IMR-90 (cell line): Measurements from ENCODE around the gene TMEM252. TPM values are rescaled to one million over a fixed set of nuclear protein-coding genes. Genes with fewer than 3 reads are reported as not detected.

Experiments used
- ATAC-seq: fragments of 200-7000 bp; cut with Tn5 transposase; 2 replicates; pipeline ENCODE4 v1.9.1; 2020; ENCODE audit warnings: low read depth, mild to moderate bottlenecking, moderate library complexity
- BruUV-seq: library from RNA; stranded (reverse); fragments of 400-500 nt; replicated peaks from 2 replicates; lab custom pipeline; 2021; lab: Mats Ljungman, UMichigan
- CTCF ChIA-PET: fragments of 300-600 bp; formaldehyde crosslinking; extraction: SDS; loops from one replicate; lab custom pipeline; 2021; ENCODE audit warnings: antibody characterized with exemption; lab: Yijun Ruan, JAX
- POLR2A ChIA-PET: fragments of 300-600 bp; sonication (Branson Sonifier 250); formaldehyde crosslinking; loops from one replicate; lab custom pipeline; 2022; ENCODE audit warnings: antibody characterized with exemption; ENCODE audit not compliant: unreplicated experiment; lab: Charles Lee
- DNase-seq: peaks from one replicate; pipeline ENCODE4 v3.0.0; 2013
- H2AFZ ChIP-seq: replicated peaks from 2 replicates; pipeline ENCODE3; 2013; ENCODE audit warnings: low read length, mild to moderate bottlenecking; ENCODE audit not compliant: poor library complexity
- H2AK5ac ChIP-seq: 2 replicates; pipeline ENCODE4 v1.6.1; 2013; ENCODE audit warnings: low read depth, low read length, inconsistent platforms
- H2AK9ac ChIP-seq: replicated peaks from 2 replicates; pipeline ENCODE3; 2013; ENCODE audit warnings: mild to moderate bottlenecking, low read depth, low read length, moderate library complexity; ENCODE audit not compliant: poor library complexity
- H2BK120ac ChIP-seq: 2 replicates; pipeline ENCODE4 v1.6.1; 2013; ENCODE audit warnings: low read depth, low read length, inconsistent platforms
- H2BK15ac ChIP-seq: 3 replicates; pipeline ENCODE4 v1.6.1; 2013; ENCODE audit warnings: low read depth, low read length, inconsistent platforms
- H2BK20ac ChIP-seq: 2 replicates; pipeline ENCODE4 v1.6.1; 2013; ENCODE audit warnings: low read depth, mild to moderate bottlenecking, inconsistent platforms, low read length, moderate library complexity
- H2BK5ac ChIP-seq: 2 replicates; pipeline ENCODE4 v1.6.1; 2013; ENCODE audit warnings: mild to moderate bottlenecking, low read depth, low read length, inconsistent platforms; ENCODE audit not compliant: poor library complexity, severe bottlenecking
- H3K14ac ChIP-seq: replicated peaks from 2 replicates; pipeline ENCODE4 v1.6.1; 2013; ENCODE audit warnings: low read depth, low read length, inconsistent platforms
- H3K18ac ChIP-seq: 2 replicates; pipeline ENCODE4 v1.6.1; 2013; ENCODE audit warnings: low read depth, low read length, control low read depth
- H3K23ac ChIP-seq: 2 replicates; pipeline ENCODE4 v1.6.1; 2013; ENCODE audit warnings: low read depth, low read length, inconsistent platforms
- H3K27ac ChIP-seq: 2 replicates; pipeline ENCODE4 v1.5.1; 2013; ENCODE audit warnings: mild to moderate bottlenecking, control low read depth, low read length; ENCODE audit not compliant: insufficient read depth
- H3K27me3 ChIP-seq: 2 replicates; pipeline ENCODE4 v1.6.1; 2013; ENCODE audit warnings: low read length; ENCODE audit not compliant: control insufficient read depth, insufficient read depth
- H3K36me3 ChIP-seq: 2 replicates; pipeline ENCODE4 v1.6.1; 2013; ENCODE audit warnings: low read length, mixed read lengths; ENCODE audit not compliant: control insufficient read depth, insufficient read depth
- H3K4ac ChIP-seq: 2 replicates; pipeline ENCODE4 v1.6.1; 2013; ENCODE audit warnings: low read depth, low read length, inconsistent platforms
- H3K4me1 ChIP-seq: 2 replicates; pipeline ENCODE4 v1.6.1; 2013; ENCODE audit warnings: low read length, mixed read lengths; ENCODE audit not compliant: control insufficient read depth, insufficient read depth
- H3K4me2 ChIP-seq: 2 replicates; pipeline ENCODE4 v1.6.1; 2013; ENCODE audit warnings: low read depth, mild to moderate bottlenecking, control low read depth, low read length, moderate library complexity
- H3K4me3 ChIP-seq: 2 replicates; pipeline ENCODE4 v1.5.1; 2013; ENCODE audit warnings: low read depth, mild to moderate bottlenecking, control low read depth, low read length, moderate library complexity; ENCODE audit not compliant: insufficient read depth
- H3K56ac ChIP-seq: 2 replicates; pipeline ENCODE4 v1.6.1; 2013; ENCODE audit warnings: low read length, inconsistent platforms; ENCODE audit not compliant: insufficient read depth; ENCODE audit errors: extremely low read depth
- H3K79me1 ChIP-seq, 2 experiments: 2 replicates each; pipeline ENCODE4 v1.6.1; 2013; ENCODE audit warnings: low read length in 2 of 2, inconsistent platforms in 1 of 2, low read depth in 1 of 2
- H3K9ac ChIP-seq: 2 replicates; pipeline ENCODE4 v1.6.1; 2013; ENCODE audit warnings: low read depth, low read length, control low read depth
- H3K9me1 ChIP-seq: 2 replicates; pipeline ENCODE4 v1.6.1; 2013; ENCODE audit warnings: low read length, inconsistent platforms; ENCODE audit not compliant: insufficient read depth
- H3K9me3 ChIP-seq: 2 replicates; pipeline ENCODE4 v1.6.1; 2013; ENCODE audit warnings: low read length; ENCODE audit not compliant: control insufficient read depth, insufficient read depth
- H4K20me1 ChIP-seq: 2 replicates; pipeline ENCODE4 v1.6.1; 2013; ENCODE audit warnings: low read length, inconsistent platforms; ENCODE audit not compliant: insufficient read depth
- H4K5ac ChIP-seq: 2 replicates; pipeline ENCODE4 v1.6.1; 2013; ENCODE audit warnings: mild to moderate bottlenecking, low read depth, low read length, control low read depth
- H4K8ac ChIP-seq, 2 experiments: 2 replicates each; pipeline ENCODE4 v1.6.1; 2013; ENCODE audit warnings: low read depth in 2 of 2, low read length in 2 of 2, control low read depth in 1 of 2, inconsistent platforms in 1 of 2
- H4K91ac ChIP-seq: 2 replicates; pipeline ENCODE4 v1.6.1; 2013; ENCODE audit warnings: low read depth, low read length, inconsistent platforms; ENCODE audit not compliant: insufficient read depth
- BHLHE40 ChIP-seq: fragments of 150-350 bp; IDR thresholded peaks from 2 replicates; pipeline ENCODE4 v1.6.1; 2016; ENCODE audit warnings: mild to moderate bottlenecking, low read depth, low read length
- CEBPB ChIP-seq: IDR thresholded peaks from 2 replicates; pipeline ENCODE4 v1.6.1; 2012; ENCODE audit warnings: low read depth, low read length, improper control_type of control experiment
- CHD1 ChIP-seq: IDR thresholded peaks from 2 replicates; pipeline ENCODE4 v1.6.1; 2012; ENCODE audit warnings: low read depth, low read length, improper control_type of control experiment
- FOS ChIP-seq: fragments of 150-350 bp; IDR thresholded peaks from 2 replicates; pipeline ENCODE4 v1.6.1; 2016; ENCODE audit warnings: low read depth, low read length
- MAFK ChIP-seq: IDR thresholded peaks from 2 replicates; pipeline ENCODE4 v1.6.1; 2012; ENCODE audit warnings: low read depth, low read length, improper control_type of control experiment
- MAZ ChIP-seq: IDR thresholded peaks from 2 replicates; pipeline ENCODE4 v1.6.1; 2012; ENCODE audit warnings: low read depth, mild to moderate bottlenecking, low read length, improper control_type of control experiment, moderate library complexity, borderline replicate concordance
- MXI1 ChIP-seq: IDR thresholded peaks from 2 replicates; pipeline ENCODE4 v1.6.1; 2012; ENCODE audit warnings: low read depth, mild to moderate bottlenecking, low read length, moderate library complexity, borderline replicate concordance
- NFE2L2 ChIP-seq: fragments of 150-350 bp; IDR thresholded peaks from 2 replicates; pipeline ENCODE4 v1.6.1; 2016; ENCODE audit warnings: low read depth, mild to moderate bottlenecking, low read length
- POLR2A ChIP-seq: IDR thresholded peaks from 2 replicates; pipeline ENCODE4 v1.6.1; 2012; ENCODE audit warnings: mild to moderate bottlenecking, low read depth, low read length
- RAD21 ChIP-seq: IDR thresholded peaks from 2 replicates; pipeline ENCODE4 v1.6.1; 2012; ENCODE audit warnings: low read length, improper control_type of control experiment
- RCOR1 ChIP-seq: IDR thresholded peaks from 2 replicates; pipeline ENCODE4 v1.6.1; 2012; ENCODE audit warnings: mild to moderate bottlenecking, low read length, improper control_type of control experiment; ENCODE audit not compliant: insufficient replicate concordance
- RFX5 ChIP-seq: IDR thresholded peaks from 2 replicates; pipeline ENCODE4 v1.8.0; 2012; ENCODE audit warnings: low read depth, mild to moderate bottlenecking, low read length, moderate library complexity
- SMC3 ChIP-seq: fragments of 150-350 bp; IDR thresholded peaks from 2 replicates; pipeline ENCODE4 v1.6.1; 2016; ENCODE audit warnings: low read depth, mild to moderate bottlenecking, antibody characterized with exemption, low read length, moderate library complexity
- USF2 ChIP-seq: fragments of 150-350 bp; IDR thresholded peaks from 2 replicates; pipeline ENCODE4 v1.6.1; 2017; ENCODE audit warnings: mild to moderate bottlenecking, antibody characterized with exemption, low read length, low read depth
- dilution Hi-C: fragments of 300-500 bp; cut with HindIII; formaldehyde crosslinking; loops from one replicate; pipeline ENCODE4 v1.14.3; 2018; ENCODE audit warnings: low sequenced_read_pairs; ENCODE audit not compliant: unreplicated experiment
- in situ Hi-C: fragments of 300-500 bp; cut with MboI; formaldehyde crosslinking; loops from 3 replicates; pipeline ENCODE4 v1.14.3; 2019; ENCODE audit warnings: low sequenced_read_pairs, inconsistent platforms, mixed read lengths
- intact Hi-C: fragments of 100-400 bp; cut with micrococcal nuclease; formaldehyde crosslinking; loops from 2 replicates; pipeline ENCODE4 v1.10.0; 2022
- polyA plus RNA-seq, 3 experiments: library from polyadenylated mRNA; depleted of rRNA; stranded (reverse); fragments of >200 nt; gene quantifications; 2 replicates each; pipeline ENCODE4 v1.2.3, GENCODE V29; 2012; ENCODE audit warnings: low replicate concordance in 1 of 3
- total RNA-seq: library from RNA; depleted of rRNA; stranded (reverse); fragments of >200 nt; gene quantifications from 2 replicates; pipeline ENCODE4 v1.2.3, GENCODE V29; 2012
- TF ChIP-seq, protein P1 (sequence below): conservative IDR thresholded peaks from 2 replicates; pipeline ENCODE4 v1.5.1; 2012; ENCODE audit warnings: mild to moderate bottlenecking, low read depth, low read length, improper control_type of control experiment
- TF ChIP-seq, protein P2 (sequence below): fragments of 150-350 bp; IDR thresholded peaks from 2 replicates; pipeline ENCODE4 v1.6.1; 2016; ENCODE audit warnings: low read depth, mild to moderate bottlenecking, low read length, moderate library complexity, borderline replicate concordance

TMEM252 gene
- total and polyA plus RNA-seq, 2 of the 4 experiments (the other 2 are of a cell fraction): not detected

GRCh38 chr9:68496356-68496755 is 44.3 kb downstream of the TMEM252 start:
- Histone ChIP-seq H3K18ac (no peak overlapping the region), H3K4me1 (peaks cover 11% of the 10 kb centered on the region), H3K23ac (no peak overlapping the region), H2AFZ (no peak overlapping the region), H3K27me3 (no peaks in the 10 kb centered on the region), H3K27ac (no peak overlapping the region), H2BK15ac (no peak overlapping the region), H3K56ac (no peak overlapping the region), H3K4ac (no peak overlapping the region), H4K8ac (no peak overlapping the region), H3K14ac (0 out of 2 replicates have a peak overlapping the region, but pooled peaks have one; percentile 47), H3K4me2 (no peak overlapping the region), H3K9me1 (no peaks in the 10 kb centered on the region; the same call in 1 of the 2 replicates), H2AK5ac (no peak overlapping the region), H3K79me1 (no peaks in the 10 kb centered on the region), H3K9ac (no peak overlapping the region), H2AK9ac (no peak overlapping the region), H2BK120ac (no peak overlapping the region), H3K4me3 (no peak overlapping the region), H2BK20ac (no peak overlapping the region), H3K9me3 (no peaks in the 10 kb centered on the region), H4K20me1 (no peaks in the 10 kb centered on the region), H4K5ac (no peak overlapping the region), H2BK5ac (no peak overlapping the region), H4K91ac (no peak overlapping the region), H3K36me3 (no peaks in the 10 kb centered on the region)
- dilution Hi-C loops: no loop called here
- TF ChIP-seq CHD1 (no peak), USF2 (no peak), CEBPB (no peak), SMC3 (no peak), RCOR1 (no peak), RAD21 (no peak), BHLHE40 (no peak), MAFK (no peak), NFE2L2 (no peak), POLR2A (no peak), MAZ (no peak), FOS (no peak), RFX5 (no peak), MXI1 (no peak)
- TF ChIP-seq, protein P1, sequence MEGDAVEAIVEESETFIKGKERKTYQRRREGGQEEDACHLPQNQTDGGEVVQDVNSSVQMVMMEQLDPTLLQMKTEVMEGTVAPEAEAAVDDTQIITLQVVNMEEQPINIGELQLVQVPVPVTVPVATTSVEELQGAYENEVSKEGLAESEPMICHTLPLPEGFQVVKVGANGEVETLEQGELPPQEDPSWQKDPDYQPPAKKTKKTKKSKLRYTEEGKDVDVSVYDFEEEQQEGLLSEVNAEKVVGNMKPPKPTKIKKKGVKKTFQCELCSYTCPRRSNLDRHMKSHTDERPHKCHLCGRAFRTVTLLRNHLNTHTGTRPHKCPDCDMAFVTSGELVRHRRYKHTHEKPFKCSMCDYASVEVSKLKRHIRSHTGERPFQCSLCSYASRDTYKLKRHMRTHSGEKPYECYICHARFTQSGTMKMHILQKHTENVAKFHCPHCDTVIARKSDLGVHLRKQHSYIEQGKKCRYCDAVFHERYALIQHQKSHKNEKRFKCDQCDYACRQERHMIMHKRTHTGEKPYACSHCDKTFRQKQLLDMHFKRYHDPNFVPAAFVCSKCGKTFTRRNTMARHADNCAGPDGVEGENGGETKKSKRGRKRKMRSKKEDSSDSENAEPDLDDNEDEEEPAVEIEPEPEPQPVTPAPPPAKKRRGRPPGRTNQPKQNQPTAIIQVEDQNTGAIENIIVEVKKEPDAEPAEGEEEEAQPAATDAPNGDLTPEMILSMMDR: no peak
- TF ChIP-seq, protein P2, sequence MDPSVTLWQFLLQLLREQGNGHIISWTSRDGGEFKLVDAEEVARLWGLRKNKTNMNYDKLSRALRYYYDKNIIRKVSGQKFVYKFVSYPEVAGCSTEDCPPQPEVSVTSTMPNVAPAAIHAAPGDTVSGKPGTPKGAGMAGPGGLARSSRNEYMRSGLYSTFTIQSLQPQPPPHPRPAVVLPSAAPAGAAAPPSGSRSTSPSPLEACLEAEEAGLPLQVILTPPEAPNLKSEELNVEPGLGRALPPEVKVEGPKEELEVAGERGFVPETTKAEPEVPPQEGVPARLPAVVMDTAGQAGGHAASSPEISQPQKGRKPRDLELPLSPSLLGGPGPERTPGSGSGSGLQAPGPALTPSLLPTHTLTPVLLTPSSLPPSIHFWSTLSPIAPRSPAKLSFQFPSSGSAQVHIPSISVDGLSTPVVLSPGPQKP: no peak
- in situ Hi-C loops: no loop called here
- ChIA-PET CTCF (no interaction called here), POLR2A (no interaction called here)
- peak; percentile 54 for DNase-seq
- BruUV-seq: no TSS peak
- intact Hi-C loops: loop anchor here (5.0 kb wide), 1 partner anchor 54 kb away; no protein-coding TSS in a partner anchor
- no peak for ATAC-seq
